Measurements from ENCODE around the gene FGF5. TPM values are rescaled to one million over a fixed set of nuclear protein-coding genes. Genes with fewer than 3 reads are reported as not detected.

FGF5 gene
- total RNA-seq, 1 experiment from 2014 or later = not detected

- TF ChIP-seq YY1 (IDR thresholded peaks at IDR 0.05; ENCODE audit: extremely low read depth, insufficient replicate concordance, low read depth, low read length) (no peak), ELF1 (IDR thresholded peaks at IDR 0.05; ENCODE audit: borderline replicate concordance, low read depth) (no peak), EGR1 (IDR thresholded peaks at IDR 0.05; ENCODE audit: low read depth) (no peak), CEBPB (IDR thresholded peaks at IDR 0.05; ENCODE audit: low read depth) (no peak)
Measured at GRCh38 chr4:80307774-80308465, 41.5 kb downstream of the FGF5 start (continued).

GRCh38 chr4:80308466-80308822, 42.0 kb downstream of the FGF5 start:
- RAD21 ChIA-PET (ENCODE audit: low non-redundant PET in 1 of 2, low total read pairs in 2 of 2, uncharacterized antibody in 2 of 2, unreplicated experiment in 2 of 2) = no interaction called here
- no peak for TF ChIP-seq ZBTB33 (IDR thresholded peaks at IDR 0.05; ENCODE audit: extremely low read depth, insufficient replicate concordance, low read length)
- no peak for TF ChIP-seq EZH2phosphoT487 (IDR thresholded peaks at IDR 0.05; ENCODE audit: borderline replicate concordance)
- TF ChIP-seq YY1 (IDR thresholded peaks at IDR 0.05; ENCODE audit: extremely low read depth, insufficient replicate concordance, low read depth, low read length) = no peak
- no peak for TF ChIP-seq MAX (IDR thresholded peaks at IDR 0.05)
- no peak for TF ChIP-seq SP1 (IDR thresholded peaks at IDR 0.05; ENCODE audit: low read depth)
- no peak for TF ChIP-seq REST (IDR thresholded peaks at IDR 0.05; ENCODE audit: low read depth)
- no peak for TF ChIP-seq SRF (IDR thresholded peaks at IDR 0.05; ENCODE audit: low read depth)
- no peak for TF ChIP-seq CBX3 (IDR thresholded peaks at IDR 0.05; ENCODE audit: low read depth)
- no peak for TF ChIP-seq ZNF274 (IDR thresholded peaks at IDR 0.05; ENCODE audit: low read depth, low read length)
- TF ChIP-seq EGR1 (IDR thresholded peaks at IDR 0.05; ENCODE audit: low read depth) = no peak
- no peak for TF ChIP-seq ATF3 (IDR thresholded peaks at IDR 0.05)
- TF ChIP-seq SIN3A (IDR thresholded peaks at IDR 0.05; ENCODE audit: low read depth) = no peak
- no peak for TF ChIP-seq POLR2AphosphoS5 (IDR thresholded peaks at IDR 0.05; ENCODE audit: low read depth, low read length)
- TF ChIP-seq JUND (IDR thresholded peaks at IDR 0.05) = no peak
- TF ChIP-seq POLR2A (IDR thresholded peaks at IDR 0.05; ENCODE audit: borderline replicate concordance, extremely low read depth, insufficient read depth, insufficient read length) = no peak
- TF ChIP-seq EZH2 (IDR thresholded peaks at IDR 0.05) = no peak
- TF ChIP-seq FOSL1 (IDR thresholded peaks at IDR 0.05; ENCODE audit: low read depth) = no peak
- no peak for TF ChIP-seq ZFX (IDR thresholded peaks at IDR 0.05)

More at GRCh38 chr4:80308466-80308822, 42.0 kb downstream of the FGF5 start:
- no peaks in the 10 kb centered on the region for H4K20me1 ChIP-seq (ENCODE audit: insufficient read depth)
- intact Hi-C loops (cut with micrococcal nuclease) = no loop called here
- peaks cover 71% of the 10 kb centered on the region for H3K27me3 ChIP-seq (ENCODE audit: insufficient read depth, low read length)
- H3K36me3 ChIP-seq (ENCODE audit: control insufficient read depth in 1 of 2, insufficient read depth in 2 of 2, low read length in 2 of 2) = no peaks in the 10 kb centered on the region
- H3K4me3 ChIP-seq (replicated peaks in 1 of 2; ENCODE audit: low read depth in 1 of 2, low read length in 2 of 2) = no peak overlapping the region
- H3K4me2 ChIP-seq (ENCODE audit: low read length) = no peak overlapping the region
- H3K79me2 ChIP-seq (ENCODE audit: insufficient read depth, low read length) = no peaks in the 10 kb centered on the region
- no peaks in the 10 kb centered on the region for H3K9me2 ChIP-seq (ENCODE audit: insufficient read depth)
- H3K4me1 ChIP-seq (ENCODE audit: control insufficient read depth in 1 of 2, insufficient read depth in 2 of 2, low read length in 2 of 2) = no peaks in the 10 kb centered on the region
- no peak overlapping the region for H3K9ac ChIP-seq (ENCODE audit: low read length)
- DNase-seq (ENCODE audit: low read depth, low spot score) = no peak
- BruUV-seq (replicated peaks) = no TSS peak
- CTCF ChIA-PET = no interaction called here
- no peak overlapping the region for H3K27ac ChIP-seq (ENCODE audit: low read depth, low read length)
- no peaks in the 10 kb centered on the region for H3K9me3 ChIP-seq (ENCODE audit: control insufficient read depth in 1 of 2, insufficient read depth in 1 of 2, low read depth in 1 of 2, low read length in 2 of 2)
- H2AFZ ChIP-seq (ENCODE audit: low read depth, low read length, poor library complexity, severe bottlenecking) = no peak overlapping the region
- POLR2A ChIA-PET = no interaction called here
- no peak for ATAC-seq
